Measurements from ENCODE around the gene TP53TG5. TPM values are rescaled to one million over a fixed set of nuclear protein-coding genes. Genes with fewer than 3 reads are reported as not detected.

TP53TG5 gene
- total RNA-seq, 1 donor from 2014 or later, result not detected

DNA sequence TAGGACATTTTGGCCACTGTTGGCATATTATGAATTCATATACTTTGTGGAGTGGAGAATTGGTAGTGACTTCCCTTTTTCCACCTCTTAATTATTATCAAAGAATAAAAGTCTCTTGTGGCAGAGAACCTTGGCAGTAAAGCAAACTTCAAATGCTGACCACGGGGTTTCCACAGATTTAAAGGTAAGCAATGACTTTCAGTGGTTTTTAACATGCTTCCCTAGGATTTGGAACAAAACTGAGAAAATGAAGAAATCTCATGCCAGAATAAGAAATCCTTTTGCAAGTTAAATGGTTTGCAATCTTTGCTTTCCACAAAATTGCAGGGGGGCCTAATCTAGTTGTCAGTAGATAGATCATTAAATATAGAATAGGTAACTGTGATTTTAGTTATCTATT is 27.9 kb downstream of the TP53TG5 start:
- Mint-ChIP-seq H3K4me3 (ENCODE audit: unreplicated experiment) (no peak overlapping the region), H3K4me1 (ENCODE audit: unreplicated experiment) (peaks cover 40% of the 10 kb centered on the region), H3K27ac (ENCODE audit: unreplicated experiment) (no peak overlapping the region), H3K36me3 (ENCODE audit: unreplicated experiment) (no peaks in the 10 kb centered on the region), H3K9me3 (ENCODE audit: unreplicated experiment) (no peaks in the 10 kb centered on the region), H3K27me3 (ENCODE audit: unreplicated experiment) (no peaks in the 10 kb centered on the region)
- TF ChIP-seq, protein P1, sequence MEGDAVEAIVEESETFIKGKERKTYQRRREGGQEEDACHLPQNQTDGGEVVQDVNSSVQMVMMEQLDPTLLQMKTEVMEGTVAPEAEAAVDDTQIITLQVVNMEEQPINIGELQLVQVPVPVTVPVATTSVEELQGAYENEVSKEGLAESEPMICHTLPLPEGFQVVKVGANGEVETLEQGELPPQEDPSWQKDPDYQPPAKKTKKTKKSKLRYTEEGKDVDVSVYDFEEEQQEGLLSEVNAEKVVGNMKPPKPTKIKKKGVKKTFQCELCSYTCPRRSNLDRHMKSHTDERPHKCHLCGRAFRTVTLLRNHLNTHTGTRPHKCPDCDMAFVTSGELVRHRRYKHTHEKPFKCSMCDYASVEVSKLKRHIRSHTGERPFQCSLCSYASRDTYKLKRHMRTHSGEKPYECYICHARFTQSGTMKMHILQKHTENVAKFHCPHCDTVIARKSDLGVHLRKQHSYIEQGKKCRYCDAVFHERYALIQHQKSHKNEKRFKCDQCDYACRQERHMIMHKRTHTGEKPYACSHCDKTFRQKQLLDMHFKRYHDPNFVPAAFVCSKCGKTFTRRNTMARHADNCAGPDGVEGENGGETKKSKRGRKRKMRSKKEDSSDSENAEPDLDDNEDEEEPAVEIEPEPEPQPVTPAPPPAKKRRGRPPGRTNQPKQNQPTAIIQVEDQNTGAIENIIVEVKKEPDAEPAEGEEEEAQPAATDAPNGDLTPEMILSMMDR (IDR thresholded peaks at IDR 0.05), result no peak
- no peak for DNase-seq (ENCODE audit: extremely low spot score, unreplicated experiment)

DNA sequence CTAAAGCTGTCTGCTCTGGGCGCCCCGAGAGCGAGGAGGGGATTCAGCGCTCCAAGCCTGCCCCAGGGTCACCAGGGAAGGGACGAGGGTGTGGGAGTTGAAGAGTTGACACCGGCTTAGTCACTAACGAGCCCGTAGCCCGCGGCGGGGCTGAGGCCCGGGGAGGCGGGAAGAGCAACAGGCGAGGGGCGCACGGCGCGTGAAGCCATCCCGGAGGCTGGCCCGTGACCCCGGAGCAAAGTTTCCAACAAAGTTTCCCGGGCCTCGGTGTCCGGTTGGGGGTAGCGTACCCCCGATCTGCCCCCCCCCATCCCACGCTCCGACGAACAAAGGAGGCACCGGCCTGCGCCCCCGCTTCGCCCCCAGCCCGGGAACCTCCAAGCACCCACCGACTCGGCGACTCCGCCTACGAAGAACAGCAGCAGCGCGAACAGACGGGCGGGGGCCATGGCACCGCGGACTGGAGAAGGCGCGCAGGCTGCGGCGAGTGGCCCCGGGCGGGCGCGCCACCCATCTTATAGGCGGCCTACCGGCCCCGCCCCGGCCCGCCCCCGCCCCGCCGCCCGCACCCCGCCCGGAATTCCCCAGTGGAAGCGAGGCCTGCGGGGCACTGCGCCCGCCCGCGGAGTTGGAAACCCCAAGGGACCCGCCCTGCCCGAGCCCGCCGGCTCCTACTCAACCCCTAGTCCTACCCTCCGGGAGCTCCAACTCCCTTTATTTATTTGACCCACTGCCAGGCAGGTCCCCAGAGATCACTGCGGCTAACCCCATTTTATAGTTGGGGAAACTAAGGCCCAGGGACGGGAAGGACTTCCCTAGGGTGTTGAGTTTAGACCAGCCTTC is 30.0 kb downstream of the TP53TG5 start, which contains the start of gene SDC4:
Gene SDC4, minus strand, starts transcription at position 489 of the 843 bp plus-strand sequence. Its CDS starts 40 bp downstream, at position 449.
- peaks cover 51% of the 10 kb centered on the region for H3K4me1 Mint-ChIP-seq (ENCODE audit: unreplicated experiment)
- no peaks in the 10 kb centered on the region for H3K27me3 Mint-ChIP-seq (ENCODE audit: unreplicated experiment)
- peak within 1 kb of the TSS; percentile 80 for H3K27ac Mint-ChIP-seq (ENCODE audit: unreplicated experiment)
- TF ChIP-seq, protein P1 (IDR thresholded peaks at IDR 0.05), result no peak
- no peaks in the 10 kb centered on the region for H3K36me3 Mint-ChIP-seq (ENCODE audit: unreplicated experiment)
- peak within 1 kb of the TSS; percentile 80 for H3K4me3 Mint-ChIP-seq (ENCODE audit: unreplicated experiment)
- DNase-seq (ENCODE audit: extremely low spot score, unreplicated experiment), result no peak
- H3K9me3 Mint-ChIP-seq (ENCODE audit: unreplicated experiment), result no peaks in the 10 kb centered on the region

DNA sequence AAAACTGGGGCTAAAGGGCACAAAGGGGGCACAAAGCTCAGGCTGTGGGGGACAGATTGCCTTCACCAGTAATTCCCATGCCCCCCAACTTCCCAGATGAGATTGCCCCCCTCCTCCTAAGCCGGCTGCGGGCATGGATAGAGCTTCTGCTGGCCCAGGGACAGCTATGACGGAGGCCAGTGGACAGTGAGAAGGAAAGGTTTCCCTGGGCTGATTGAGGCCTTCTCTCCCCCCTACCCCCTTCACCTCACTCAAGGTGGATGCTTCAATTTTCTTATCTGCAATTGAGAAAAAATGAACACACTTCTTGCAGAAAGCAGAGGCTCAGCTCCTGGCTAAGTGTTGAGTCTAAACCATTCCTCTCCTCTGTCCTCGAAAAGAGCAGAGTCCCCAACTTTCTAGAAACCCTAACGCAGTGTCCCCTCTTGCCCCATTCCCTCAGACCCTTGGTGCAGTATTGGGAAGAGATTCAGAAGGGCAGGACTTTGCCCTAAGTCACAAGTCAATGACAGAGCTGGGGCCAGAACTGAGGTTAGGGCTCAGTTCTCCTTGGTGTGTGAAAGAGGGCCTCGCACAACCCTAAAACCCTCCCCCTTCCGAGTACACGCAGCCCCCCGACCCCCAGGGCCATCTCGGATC is 30.7 kb downstream of the TP53TG5 start:
- Mint-ChIP-seq H3K36me3 (ENCODE audit: unreplicated experiment) (no peaks in the 10 kb centered on the region), H3K4me3 (ENCODE audit: unreplicated experiment) (peak overlapping the region; percentile 80), H3K9me3 (ENCODE audit: unreplicated experiment) (no peaks in the 10 kb centered on the region), H3K27ac (ENCODE audit: unreplicated experiment) (peak overlapping the region; percentile 80), H3K4me1 (ENCODE audit: unreplicated experiment) (peaks cover 58% of the 10 kb centered on the region), H3K27me3 (ENCODE audit: unreplicated experiment) (no peaks in the 10 kb centered on the region)
- no peak for DNase-seq (ENCODE audit: extremely low spot score, unreplicated experiment)
- TF ChIP-seq, protein P1 (IDR thresholded peaks at IDR 0.05), result no peak

DNA sequence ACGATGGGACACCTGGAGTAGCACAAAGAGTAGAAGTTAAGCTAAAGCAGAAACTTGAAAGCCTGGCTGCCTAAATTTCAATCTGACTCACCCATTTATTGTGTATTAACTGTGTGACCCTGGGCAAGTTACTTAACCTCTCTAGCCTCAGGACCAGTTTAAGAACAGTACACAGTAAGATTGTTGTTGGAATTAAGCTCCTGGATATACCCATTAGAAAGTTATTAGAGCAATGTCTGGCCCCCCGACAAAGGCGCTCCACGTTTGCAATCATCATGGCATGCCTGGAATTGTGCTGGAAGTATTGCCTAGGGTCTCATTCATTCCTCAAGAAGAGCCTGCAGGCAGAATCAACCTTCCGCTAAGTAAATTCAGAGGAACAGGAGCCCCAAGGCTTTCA is 31.3 kb downstream of the TP53TG5 start:
- no peaks in the 10 kb centered on the region for H3K27me3 Mint-ChIP-seq (ENCODE audit: unreplicated experiment)
- H3K9me3 Mint-ChIP-seq (ENCODE audit: unreplicated experiment), result no peaks in the 10 kb centered on the region
- peak overlapping the region; percentile 80 for H3K27ac Mint-ChIP-seq (ENCODE audit: unreplicated experiment)
- H3K4me3 Mint-ChIP-seq (ENCODE audit: unreplicated experiment), result peak overlapping the region; percentile 80
- TF ChIP-seq, protein P1 (IDR thresholded peaks at IDR 0.05), result no peak
- DNase-seq (ENCODE audit: extremely low spot score, unreplicated experiment), result no peak
- H3K4me1 Mint-ChIP-seq (ENCODE audit: unreplicated experiment), result peaks cover 64% of the 10 kb centered on the region
- no peaks in the 10 kb centered on the region for H3K36me3 Mint-ChIP-seq (ENCODE audit: unreplicated experiment)

DNA sequence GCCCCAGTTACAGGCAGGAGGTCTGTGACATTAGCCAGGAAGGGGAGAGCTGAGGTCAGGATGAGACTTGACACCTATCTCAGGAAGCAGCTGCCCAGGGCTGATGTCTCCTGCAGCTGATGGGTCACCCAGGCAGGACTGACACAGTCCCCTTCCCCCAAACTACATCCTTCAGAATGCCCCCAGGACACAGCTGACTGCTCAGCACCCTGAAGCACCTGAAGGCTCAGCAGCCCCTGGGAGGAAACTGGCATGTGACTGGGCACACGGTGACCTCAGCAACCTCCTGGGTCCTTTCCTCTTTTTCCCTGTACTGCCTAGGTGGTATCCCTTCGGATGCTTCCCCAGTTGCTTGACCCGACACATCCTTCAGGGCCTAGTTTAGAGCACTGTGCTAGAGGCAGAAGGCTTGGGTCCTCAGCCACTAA is 31.8 kb downstream of the TP53TG5 start:
- Mint-ChIP-seq H3K4me3 (ENCODE audit: unreplicated experiment) (peak overlapping the region; percentile 80), H3K9me3 (ENCODE audit: unreplicated experiment) (no peaks in the 10 kb centered on the region), H3K4me1 (ENCODE audit: unreplicated experiment) (peaks cover 69% of the 10 kb centered on the region), H3K27me3 (ENCODE audit: unreplicated experiment) (no peaks in the 10 kb centered on the region), H3K27ac (ENCODE audit: unreplicated experiment) (peak overlapping the region; percentile 52), H3K36me3 (ENCODE audit: unreplicated experiment) (no peaks in the 10 kb centered on the region)
- DNase-seq (ENCODE audit: extremely low spot score, unreplicated experiment), result no peak
- TF ChIP-seq, protein P1 (IDR thresholded peaks at IDR 0.05), result no peak

Data from osteocyte (in vitro differentiated cells).